GM12874 (cell line): ENCODE measurements around the gene TASP1.

Source experiments
- CTCF ChIP-seq: IDR thresholded peaks from 2 replicates; pipeline ENCODE4 v1.5.1; 2011; ENCODE audit warnings: low read depth, mild to moderate bottlenecking, control low read depth, low read length, moderate library complexity; ENCODE audit not compliant: insufficient read depth

Gene TASP1

GRCh38 chr20:13501500-13501899 lies 137.2 kb downstream of the TASP1 start:
- TF ChIP-seq CTCF = no peak

- TF ChIP-seq CTCF = no peak
These were observed 144.7 kb downstream of the TASP1 start for GRCh38 chr20:13494019-13494418.

GRCh38 chr20:13493143-13493542 lies 145.6 kb downstream of the TASP1 start:
- TF ChIP-seq CTCF = no peak

- no peak for TF ChIP-seq CTCF
These were observed 146.7 kb downstream of the TASP1 start for GRCh38 chr20:13492001-13492481.

- TF ChIP-seq CTCF = no peak
These were observed 151.5 kb downstream of the TASP1 start for GRCh38 chr20:13487202-13487601.

- no peak for TF ChIP-seq CTCF
These were observed 152.0 kb downstream of the TASP1 start for GRCh38 chr20:13486694-13487093.

- TF ChIP-seq CTCF = no peak
These were observed 153.2 kb downstream of the TASP1 start for GRCh38 chr20:13485576-13485975.

- TF ChIP-seq CTCF = no peak
These were observed 160.4 kb downstream of the TASP1 start for GRCh38 chr20:13478366-13478765.
